ENCODE data around the gene ULBP1. TPM values are rescaled to one million over a fixed set of nuclear protein-coding genes. Genes with fewer than 3 reads are reported as not detected.
"Not testable (repeated sequence)": the region's sequence is repeated elsewhere in the genome, so short reads cannot be mapped to it uniquely, and the experiment has no call there.

The ULBP1 gene
- total RNA-seq, 1 experiment from 2014 or later: 0.81 TPM

DNA sequence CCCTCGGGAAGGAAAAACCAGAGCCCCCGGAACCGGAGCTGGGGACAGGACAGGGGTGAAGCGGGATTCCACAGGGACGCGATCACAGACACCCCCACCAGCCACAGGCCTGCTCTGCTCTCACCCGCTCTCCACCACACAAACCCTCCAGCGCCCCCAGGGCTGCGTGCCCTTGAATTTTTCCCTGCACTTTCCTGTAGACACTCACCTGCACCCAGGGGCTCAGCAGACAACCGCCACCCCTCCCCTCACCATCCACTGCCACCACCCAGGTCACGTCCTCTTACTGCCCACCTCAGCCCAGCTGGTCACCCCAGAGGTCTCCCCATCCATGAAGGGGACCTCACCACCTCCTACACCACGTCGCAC lies 21.3 kb upstream of the ULBP1 start:
- ChIA-PET CTCF (no interaction called here), POLR2A (no interaction called here)
- 0 out of 2 replicates have a peak, but pooled peaks cover 4% of the 10 kb centered on the region for H3K36me3 Mint-ChIP-seq
- H3K27me3 Mint-ChIP-seq (ENCODE audit: low read depth): peaks cover 93% of the 10 kb centered on the region
- no peak overlapping the region for H3K27ac Mint-ChIP-seq
- TF ChIP-seq ZNF423 (CRISPR knock-in tag; IDR thresholded peaks at IDR 0.05) (no peak), NR1H2 (CRISPR knock-in tag; IDR thresholded peaks at IDR 0.05) (no peak), ELF4 (CRISPR knock-in tag; IDR thresholded peaks at IDR 0.05; ENCODE audit: low read depth) (no peak), OVOL2 (CRISPR knock-in tag; IDR thresholded peaks at IDR 0.05; ENCODE audit: borderline replicate concordance) (no peak), CREB1 (CRISPR knock-in tag; IDR thresholded peaks at IDR 0.05) (no peak), ZNF317 (CRISPR knock-in tag; IDR thresholded peaks at IDR 0.05; ENCODE audit: borderline replicate concordance, low read depth) (no peak)
- TF ChIP-seq, protein P1, sequence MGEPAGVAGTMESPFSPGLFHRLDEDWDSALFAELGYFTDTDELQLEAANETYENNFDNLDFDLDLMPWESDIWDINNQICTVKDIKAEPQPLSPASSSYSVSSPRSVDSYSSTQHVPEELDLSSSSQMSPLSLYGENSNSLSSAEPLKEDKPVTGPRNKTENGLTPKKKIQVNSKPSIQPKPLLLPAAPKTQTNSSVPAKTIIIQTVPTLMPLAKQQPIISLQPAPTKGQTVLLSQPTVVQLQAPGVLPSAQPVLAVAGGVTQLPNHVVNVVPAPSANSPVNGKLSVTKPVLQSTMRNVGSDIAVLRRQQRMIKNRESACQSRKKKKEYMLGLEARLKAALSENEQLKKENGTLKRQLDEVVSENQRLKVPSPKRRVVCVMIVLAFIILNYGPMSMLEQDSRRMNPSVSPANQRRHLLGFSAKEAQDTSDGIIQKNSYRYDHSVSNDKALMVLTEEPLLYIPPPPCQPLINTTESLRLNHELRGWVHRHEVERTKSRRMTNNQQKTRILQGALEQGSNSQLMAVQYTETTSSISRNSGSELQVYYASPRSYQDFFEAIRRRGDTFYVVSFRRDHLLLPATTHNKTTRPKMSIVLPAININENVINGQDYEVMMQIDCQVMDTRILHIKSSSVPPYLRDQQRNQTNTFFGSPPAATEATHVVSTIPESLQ (CRISPR knock-in tag; IDR thresholded peaks at IDR 0.05): no peak
- TF ChIP-seq, protein P2, sequence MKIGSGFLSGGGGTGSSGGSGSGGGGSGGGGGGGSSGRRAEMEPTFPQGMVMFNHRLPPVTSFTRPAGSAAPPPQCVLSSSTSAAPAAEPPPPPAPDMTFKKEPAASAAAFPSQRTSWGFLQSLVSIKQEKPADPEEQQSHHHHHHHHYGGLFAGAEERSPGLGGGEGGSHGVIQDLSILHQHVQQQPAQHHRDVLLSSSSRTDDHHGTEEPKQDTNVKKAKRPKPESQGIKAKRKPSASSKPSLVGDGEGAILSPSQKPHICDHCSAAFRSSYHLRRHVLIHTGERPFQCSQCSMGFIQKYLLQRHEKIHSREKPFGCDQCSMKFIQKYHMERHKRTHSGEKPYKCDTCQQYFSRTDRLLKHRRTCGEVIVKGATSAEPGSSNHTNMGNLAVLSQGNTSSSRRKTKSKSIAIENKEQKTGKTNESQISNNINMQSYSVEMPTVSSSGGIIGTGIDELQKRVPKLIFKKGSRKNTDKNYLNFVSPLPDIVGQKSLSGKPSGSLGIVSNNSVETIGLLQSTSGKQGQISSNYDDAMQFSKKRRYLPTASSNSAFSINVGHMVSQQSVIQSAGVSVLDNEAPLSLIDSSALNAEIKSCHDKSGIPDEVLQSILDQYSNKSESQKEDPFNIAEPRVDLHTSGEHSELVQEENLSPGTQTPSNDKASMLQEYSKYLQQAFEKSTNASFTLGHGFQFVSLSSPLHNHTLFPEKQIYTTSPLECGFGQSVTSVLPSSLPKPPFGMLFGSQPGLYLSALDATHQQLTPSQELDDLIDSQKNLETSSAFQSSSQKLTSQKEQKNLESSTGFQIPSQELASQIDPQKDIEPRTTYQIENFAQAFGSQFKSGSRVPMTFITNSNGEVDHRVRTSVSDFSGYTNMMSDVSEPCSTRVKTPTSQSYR (CRISPR knock-in tag; IDR thresholded peaks at IDR 0.05): no peak
- TF ChIP-seq, protein P3, sequence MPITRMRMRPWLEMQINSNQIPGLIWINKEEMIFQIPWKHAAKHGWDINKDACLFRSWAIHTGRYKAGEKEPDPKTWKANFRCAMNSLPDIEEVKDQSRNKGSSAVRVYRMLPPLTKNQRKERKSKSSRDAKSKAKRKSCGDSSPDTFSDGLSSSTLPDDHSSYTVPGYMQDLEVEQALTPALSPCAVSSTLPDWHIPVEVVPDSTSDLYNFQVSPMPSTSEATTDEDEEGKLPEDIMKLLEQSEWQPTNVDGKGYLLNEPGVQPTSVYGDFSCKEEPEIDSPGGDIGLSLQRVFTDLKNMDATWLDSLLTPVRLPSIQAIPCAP (CRISPR knock-in tag; IDR thresholded peaks at IDR 0.05): no peak
- no peak for DNase-seq (ENCODE audit: low spot score)
- H3K9me3 Mint-ChIP-seq: no peaks in the 10 kb centered on the region
- H3K4me1 Mint-ChIP-seq: peaks cover 11% of the 10 kb centered on the region
- peak; percentile 2 for ATAC-seq
- H3K4me3 Mint-ChIP-seq: peak overlapping the region; percentile 86

DNA sequence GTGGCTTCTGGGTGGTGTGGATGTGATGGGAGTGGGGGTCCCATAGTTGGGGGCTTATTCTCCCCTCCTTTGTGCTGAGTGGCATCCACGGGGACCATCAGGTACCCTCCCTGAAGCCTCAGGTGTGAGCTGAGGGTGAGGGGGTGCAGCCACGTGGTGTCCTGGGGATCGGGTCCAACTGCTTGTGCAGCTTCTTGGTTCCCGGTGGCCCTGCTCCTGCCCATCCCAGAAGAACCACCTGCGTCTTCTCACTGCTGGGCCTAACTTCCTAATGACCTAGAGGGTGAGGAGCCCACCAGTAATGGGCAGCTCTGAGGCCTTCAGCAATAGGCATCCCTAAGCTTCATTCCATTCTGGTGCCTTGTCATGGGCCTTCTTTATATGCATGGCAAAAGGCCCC lies 20.4 kb upstream of the ULBP1 start:
- CTCF ChIA-PET; H3K36me3 Mint-ChIP-seq; ATAC-seq; H3K9me3 Mint-ChIP-seq; DNase-seq (ENCODE audit: low spot score); POLR2A ChIA-PET; H3K27ac Mint-ChIP-seq; H3K4me3 Mint-ChIP-seq: not testable (repeated sequence)
- Mint-ChIP-seq H3K27me3 (ENCODE audit: low read depth) (peaks cover 93% of the 10 kb centered on the region), H3K4me1 (peaks cover 11% of the 10 kb centered on the region)

DNA sequence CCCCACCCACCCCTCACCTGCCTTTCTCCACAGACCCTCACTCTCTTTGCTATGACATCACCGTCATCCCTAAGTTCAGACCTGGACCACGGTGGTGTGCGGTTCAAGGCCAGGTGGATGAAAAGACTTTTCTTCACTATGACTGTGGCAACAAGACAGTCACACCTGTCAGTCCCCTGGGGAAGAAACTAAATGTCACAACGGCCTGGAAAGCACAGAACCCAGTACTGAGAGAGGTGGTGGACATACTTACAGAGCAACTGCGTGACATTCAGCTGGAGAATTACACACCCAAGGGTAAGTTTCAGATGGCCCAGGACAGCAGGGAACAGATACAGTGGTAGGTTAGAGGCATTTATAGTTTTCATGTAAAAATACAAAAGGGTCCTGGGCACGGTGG lies 18.5 kb upstream of the ULBP1 start:
- POLR2A ChIA-PET; DNase-seq (ENCODE audit: low spot score); CTCF ChIA-PET; H3K4me3 Mint-ChIP-seq; H3K9me3 Mint-ChIP-seq; H3K36me3 Mint-ChIP-seq; H3K4me1 Mint-ChIP-seq; H3K27ac Mint-ChIP-seq; ATAC-seq: not testable (repeated sequence)
- H3K27me3 Mint-ChIP-seq (ENCODE audit: low read depth): peaks cover 93% of the 10 kb centered on the region

DNA sequence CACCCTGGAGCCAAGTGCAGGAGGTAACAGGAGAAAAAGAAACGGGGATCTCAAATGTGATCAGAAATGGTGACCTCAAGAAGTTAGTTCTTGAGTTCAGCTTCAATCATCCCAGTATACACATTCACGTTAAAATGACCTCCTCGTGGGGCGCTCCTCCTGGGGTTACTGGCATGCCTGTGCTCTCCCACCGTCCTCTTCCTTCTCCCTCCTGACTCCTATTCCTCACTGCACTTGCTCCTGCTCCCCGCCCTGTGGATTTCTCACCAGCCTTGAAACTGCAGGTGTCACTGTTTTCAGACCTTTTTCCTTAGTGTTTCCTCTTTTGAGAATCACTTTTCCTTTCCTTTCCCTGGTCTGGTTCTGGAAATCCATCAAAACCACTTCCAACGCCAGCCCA lies 17.1 kb upstream of the ULBP1 start:
- H3K4me3 Mint-ChIP-seq; H3K27ac Mint-ChIP-seq; POLR2A ChIA-PET; H3K9me3 Mint-ChIP-seq; CTCF ChIA-PET; H3K4me1 Mint-ChIP-seq; DNase-seq (ENCODE audit: low spot score); H3K36me3 Mint-ChIP-seq; ATAC-seq: not testable (repeated sequence)
- H3K27me3 Mint-ChIP-seq (ENCODE audit: low read depth): peaks cover 93% of the 10 kb centered on the region

DNA sequence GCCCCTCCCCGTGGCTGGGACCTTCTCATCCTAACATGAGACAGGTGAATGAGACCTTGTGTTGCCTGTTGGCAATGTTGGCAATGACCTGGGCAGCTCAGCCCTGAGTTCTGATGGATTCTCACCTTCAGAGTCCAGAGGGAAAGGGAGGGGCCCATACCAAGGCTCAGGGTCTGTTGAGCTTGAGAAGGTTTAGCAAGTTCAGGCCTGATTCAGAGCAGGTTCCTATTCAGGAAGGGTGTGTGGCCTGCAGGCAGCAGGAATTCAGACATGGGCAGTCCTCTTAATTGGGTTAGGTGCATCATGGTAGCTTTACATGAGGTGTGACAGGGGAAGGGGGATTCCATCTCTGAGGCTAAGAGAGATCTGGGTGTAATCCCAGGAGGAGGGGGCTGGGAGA lies 16.2 kb upstream of the ULBP1 start:
- DNase-seq (ENCODE audit: low spot score); H3K4me3 Mint-ChIP-seq; ATAC-seq; H3K4me1 Mint-ChIP-seq; POLR2A ChIA-PET; H3K9me3 Mint-ChIP-seq; H3K27ac Mint-ChIP-seq; H3K36me3 Mint-ChIP-seq: not testable (repeated sequence)
- CTCF ChIA-PET: interaction anchor here (0.6 kb wide), 1 partner anchor 15 kb away, joined by 3 read pairs; no protein-coding TSS in a partner anchor
- H3K27me3 Mint-ChIP-seq (ENCODE audit: low read depth): peaks cover 93% of the 10 kb centered on the region

All from WTC11 (cell line).